GM19099 (cell line): ENCODE measurements around the gene PTPRG.
A peak's percentile ranks its signal among the peaks of the same experiment; 100 is the strongest.

Source experiments
- POLR2A ChIP-seq: IDR thresholded peaks from 3 replicates; pipeline ENCODE4 v1.6.1; 2011; ENCODE audit warnings: low read depth; ENCODE audit not compliant: insufficient read length; ENCODE audit errors: extremely low read depth

The PTPRG gene

GRCh38 chr3:61547625-61548024, 13.7 kb upstream of the PTPRG start:
- no peak for TF ChIP-seq POLR2A

GRCh38 chr3:61559136-61559731, 2.1 kb upstream of the PTPRG start:
- no peak for TF ChIP-seq POLR2A

GRCh38 chr3:61560517-61561373, 626 bp upstream of the PTPRG start:
- peak; percentile 9 for TF ChIP-seq POLR2A

GRCh38 chr3:61562042-61562720, 810 bp downstream of the PTPRG start:
- TF ChIP-seq POLR2A: no peak

GRCh38 chr3:61562721-61563312, 1.4 kb downstream of the PTPRG start:
- no peak for TF ChIP-seq POLR2A

- TF ChIP-seq POLR2A: no peak
These were observed 2.2 kb downstream of the PTPRG start for GRCh38 chr3:61563313-61564271.

- no peak for TF ChIP-seq POLR2A
These were observed 3.2 kb downstream of the PTPRG start for GRCh38 chr3:61564395-61565059.

GRCh38 chr3:61565569-61565968, 4.2 kb downstream of the PTPRG start:
- TF ChIP-seq POLR2A: no peak

- no peak for TF ChIP-seq POLR2A
These were observed 6.8 kb downstream of the PTPRG start for GRCh38 chr3:61568127-61568526.

- TF ChIP-seq POLR2A: no peak
These were observed 8.6 kb downstream of the PTPRG start for GRCh38 chr3:61569856-61570580.

GRCh38 chr3:61570813-61571212, 9.4 kb downstream of the PTPRG start:
- no peak for TF ChIP-seq POLR2A

- no peak for TF ChIP-seq POLR2A
These were observed 10.4 kb downstream of the PTPRG start for GRCh38 chr3:61571516-61572336.
